WTC11 (cell line): ENCODE data around the gene TUSC2. TPM values are rescaled to one million over a fixed set of nuclear protein-coding genes. Genes with fewer than 3 reads are reported as not detected.
A peak's percentile ranks its signal among the peaks of the same experiment; 100 is the strongest.

Experiments
- ARID4B ChIP-seq: sonication (generic); formaldehyde crosslinking; IDR thresholded peaks from 2 replicates; pipeline ENCODE4 v1.8.0; 2023; ENCODE audit warnings: missing genetic modification reagents, mild to moderate bottlenecking, borderline replicate concordance
- ATF1 ChIP-seq: sonication (generic); formaldehyde crosslinking; IDR thresholded peaks from 2 replicates; pipeline ENCODE4 v1.8.1; 2023; ENCODE audit warnings: mild to moderate bottlenecking, moderate library complexity, missing genetic modification reagents
- CDX4 ChIP-seq: fragments of 250-450 bp; sonication (Bioruptor Pico); IDR thresholded peaks from 2 replicates; pipeline ENCODE4 v1.9.0; 2021; ENCODE audit warnings: moderate library complexity, mild to moderate bottlenecking, inconsistent platforms, borderline replicate concordance
- CREM ChIP-seq: sonication (generic); formaldehyde crosslinking; IDR thresholded peaks from 2 replicates; pipeline ENCODE4 v1.8.1; 2022; ENCODE audit warnings: mild to moderate bottlenecking, missing genetic modification reagents, moderate library complexity
- CTCF ChIP-seq: fragments of 200-600 bp; IDR thresholded peaks from 2 replicates; pipeline ENCODE4 v1.8.0; 2022; ENCODE audit warnings: antibody characterized with exemption
- EMX1 ChIP-seq: fragments of 250-450 bp; sonication (Bioruptor Pico); IDR thresholded peaks from 2 replicates; pipeline ENCODE4 v1.8.0; 2021; ENCODE audit warnings: mild to moderate bottlenecking
- FOXP1 ChIP-seq: sonication (generic); formaldehyde crosslinking; IDR thresholded peaks from 2 replicates; pipeline ENCODE4 v1.8.0; 2022; ENCODE audit warnings: missing genetic modification reagents, mild to moderate bottlenecking, moderate library complexity, borderline replicate concordance
- GABPB1 ChIP-seq: sonication (generic); formaldehyde crosslinking; IDR thresholded peaks from 2 replicates; pipeline ENCODE4 v1.8.1; 2023; ENCODE audit warnings: mild to moderate bottlenecking, missing genetic modification reagents
- HMGXB4 ChIP-seq: sonication (generic); formaldehyde crosslinking; IDR thresholded peaks from 2 replicates; pipeline ENCODE4 v1.8.1; 2023; ENCODE audit warnings: mild to moderate bottlenecking, moderate library complexity, missing genetic modification reagents
- MAX ChIP-seq: sonication (generic); formaldehyde crosslinking; IDR thresholded peaks from 2 replicates; pipeline ENCODE4 v1.8.0; 2022; ENCODE audit warnings: mild to moderate bottlenecking, missing genetic modification reagents
- MXD4 ChIP-seq: fragments of 250-450 bp; sonication (Bioruptor Pico); IDR thresholded peaks from 2 replicates; pipeline ENCODE4 v1.8.0; 2021; ENCODE audit warnings: mild to moderate bottlenecking, moderate library complexity, borderline replicate concordance
- MYBL2 ChIP-seq: sonication (generic); formaldehyde crosslinking; IDR thresholded peaks from 2 replicates; pipeline ENCODE4 v1.8.1; 2023; ENCODE audit warnings: mild to moderate bottlenecking, moderate library complexity, missing genetic modification reagents
- PRDM15 ChIP-seq: sonication (generic); formaldehyde crosslinking; IDR thresholded peaks from 2 replicates; pipeline ENCODE4 v1.8.0; 2022; ENCODE audit warnings: missing genetic modification reagents
- PRRX2 ChIP-seq: fragments of 250-450 bp; sonication (Bioruptor Pico); IDR thresholded peaks from 2 replicates; pipeline ENCODE4 v1.8.0; 2021; ENCODE audit warnings: mild to moderate bottlenecking
- ZNF396 ChIP-seq: fragments of 250-450 bp; sonication (Bioruptor Pico); IDR thresholded peaks from 2 replicates; pipeline ENCODE4 v1.8.0; 2021; ENCODE audit warnings: mild to moderate bottlenecking, moderate library complexity, borderline replicate concordance
- ZNF416 ChIP-seq: fragments of 250-450 bp; sonication (Bioruptor Pico); IDR thresholded peaks from 2 replicates; pipeline ENCODE4 v1.9.0; 2021; ENCODE audit warnings: mild to moderate bottlenecking, inconsistent platforms
- ZNF425 ChIP-seq: fragments of 250-450 bp; sonication (Bioruptor Pico); conservative IDR thresholded peaks from 2 replicates; pipeline ENCODE4 v1.9.0; 2021; ENCODE audit warnings: mild to moderate bottlenecking
- ZNF512 ChIP-seq: sonication (generic); formaldehyde crosslinking; IDR thresholded peaks from 2 replicates; pipeline ENCODE4 v1.8.1; 2022; ENCODE audit warnings: missing genetic modification reagents, borderline replicate concordance
- total RNA-seq: library from RNA; stranded (reverse); gene quantifications from 3 replicates; pipeline ENCODE4 v1.2.3, GENCODE V29; 2021

TUSC2 gene
- total RNA-seq, 1 experiment from 2014 or later = 41.1 TPM

- no peak for TF ChIP-seq PRRX2 (CRISPR knock-in tag)
- TF ChIP-seq CDX4 (CRISPR knock-in tag) = no peak
- peak; percentile 28; the same call in 1 of the 2 replicates for TF ChIP-seq MAX
- TF ChIP-seq ZNF396 = no peak
- TF ChIP-seq CREM (CRISPR knock-in tag) = peak; percentile 59; the same call in 1 of the 2 replicates
- no peak for TF ChIP-seq ZNF416 (CRISPR knock-in tag)
- TF ChIP-seq FOXP1 (CRISPR knock-in tag) = peak; percentile 15; the same call in 1 of the 2 replicates
- TF ChIP-seq ATF1 (CRISPR knock-in tag) = no peak
- TF ChIP-seq PRDM15 (CRISPR knock-in tag) = peak; percentile 39; the same call in 1 of the 2 replicates
- no peak for TF ChIP-seq GABPB1
- no peak for TF ChIP-seq MXD4 (CRISPR knock-in tag)
- TF ChIP-seq ZNF425 (CRISPR knock-in tag) = no peak
- TF ChIP-seq EMX1 (CRISPR knock-in tag) = no peak
- TF ChIP-seq ARID4B = no peak; the same call in 1 of the 2 replicates
- no peak for TF ChIP-seq MYBL2 (CRISPR knock-in tag)
- peak; percentile 56; the same call in 1 of the 2 replicates for TF ChIP-seq CTCF
- peak; percentile 65; the same call in 1 of the 2 replicates for TF ChIP-seq HMGXB4 (CRISPR knock-in tag)
- TF ChIP-seq ZNF512 = no peak
Observed at GRCh38 chr3:50321336-50322114, 6.5 kb downstream of the TUSC2 start (continued).
